Measurements from ENCODE around the gene SNX30. TPM values are rescaled to one million over a fixed set of nuclear protein-coding genes. Genes with fewer than 3 reads are reported as not detected.

The SNX30 gene
- total RNA-seq, 2 donors from 2014 or later, result 7.7 to 9.3 TPM

DNA sequence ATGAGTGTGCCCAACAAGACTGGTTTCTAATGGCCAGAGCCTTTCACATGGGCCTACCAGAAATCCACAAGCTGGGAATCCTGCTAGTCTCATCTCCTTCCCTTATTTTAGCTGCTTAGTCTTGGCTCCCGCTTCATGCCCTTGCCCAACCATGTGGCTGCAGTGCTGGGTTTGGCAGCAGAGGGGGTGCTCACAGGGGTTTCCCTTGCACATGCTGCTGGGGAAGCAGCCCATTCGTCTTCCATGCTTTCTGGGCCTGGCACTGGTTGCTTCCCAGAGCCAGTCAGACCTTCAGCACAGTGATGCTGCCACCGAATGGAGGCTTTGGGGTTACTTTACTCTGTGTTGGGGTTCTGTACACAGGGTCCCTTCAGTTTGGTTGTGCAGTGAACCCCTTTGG is 113.8 kb downstream of the SNX30 start:
- H3K27ac Mint-ChIP-seq, result peak overlapping the region; percentile 29
- no peaks in the 10 kb centered on the region for H3K27me3 Mint-ChIP-seq
- H3K9me3 ChIP-seq (ENCODE audit: control insufficient read depth, low read length, poor library complexity, severe bottlenecking), result no peaks in the 10 kb centered on the region
- peaks cover 14% of the 10 kb centered on the region for H3K4me1 Mint-ChIP-seq
- peaks cover 12% of the 10 kb centered on the region for H3K36me3 Mint-ChIP-seq (ENCODE audit: low read depth)
- no peak overlapping the region for H3K4me3 Mint-ChIP-seq
- ATAC-seq, result no peak
- DNase-seq, result no peak

GRCh38 chr9:112864982-112865381 is 114.4 kb downstream of the SNX30 start:
- Mint-ChIP-seq H3K4me1 (peaks cover 16% of the 10 kb centered on the region), H3K27me3 (no peaks in the 10 kb centered on the region), H3K4me3 (no peak overlapping the region), H3K27ac (no peak overlapping the region), H3K36me3 (ENCODE audit: low read depth) (peaks cover 14% of the 10 kb centered on the region)
- DNase-seq (no peak), ATAC-seq (no peak)
- no peaks in the 10 kb centered on the region for H3K9me3 ChIP-seq (ENCODE audit: control insufficient read depth, low read length, poor library complexity, severe bottlenecking)

DNA sequence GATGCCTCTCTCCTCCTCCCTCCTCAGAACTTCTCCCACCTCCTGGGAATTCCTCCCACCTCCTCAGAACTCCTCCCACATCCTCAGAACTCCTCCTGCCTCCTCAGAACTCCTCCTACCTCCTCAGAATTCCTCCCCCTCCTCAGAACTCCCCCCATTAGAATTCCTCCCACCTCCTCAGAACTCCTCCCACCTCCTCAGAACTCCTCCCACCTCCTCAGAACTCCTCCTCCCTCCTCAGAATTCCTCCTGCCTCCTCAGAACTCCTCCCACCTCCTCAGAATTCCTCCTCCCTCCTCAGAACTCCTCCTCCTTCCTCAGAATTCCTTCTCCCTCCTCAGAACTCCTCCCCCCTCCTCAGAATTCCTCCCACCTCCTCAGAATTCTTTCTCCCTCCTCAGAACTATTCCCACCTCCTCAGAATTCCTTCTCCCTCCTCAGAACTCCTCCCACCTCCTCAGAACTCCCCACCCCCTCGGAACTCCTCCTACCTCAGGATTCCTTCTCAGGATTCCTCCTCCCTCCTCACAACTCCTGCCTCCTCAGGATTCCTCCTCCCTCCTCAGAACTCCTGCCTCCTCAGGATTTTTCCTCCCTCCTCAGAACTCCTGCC is 116.2 kb downstream of the SNX30 start:
- Mint-ChIP-seq H3K4me3 (no peak overlapping the region), H3K36me3 (ENCODE audit: low read depth) (peaks cover 14% of the 10 kb centered on the region), H3K4me1 (peaks cover 12% of the 10 kb centered on the region), H3K27me3 (no peaks in the 10 kb centered on the region), H3K27ac (no peak overlapping the region)
- no peak for ATAC-seq
- no peaks in the 10 kb centered on the region for H3K9me3 ChIP-seq (ENCODE audit: control insufficient read depth, low read length, poor library complexity, severe bottlenecking)
- DNase-seq, result no peak

GRCh38 chr9:112867275-112867991 is 116.9 kb downstream of the SNX30 start:
- H3K4me3 Mint-ChIP-seq, result no peak overlapping the region
- H3K9me3 ChIP-seq (ENCODE audit: control insufficient read depth, low read length, poor library complexity, severe bottlenecking), result no peaks in the 10 kb centered on the region
- ATAC-seq (no peak), DNase-seq (no peak)
- H3K27ac Mint-ChIP-seq, result no peak overlapping the region
- no peaks in the 10 kb centered on the region for H3K27me3 Mint-ChIP-seq
- H3K36me3 Mint-ChIP-seq (ENCODE audit: low read depth), result peaks cover 14% of the 10 kb centered on the region
- peaks cover 12% of the 10 kb centered on the region for H3K4me1 Mint-ChIP-seq

GRCh38 chr9:112868461-112868860 is 117.9 kb downstream of the SNX30 start:
- Mint-ChIP-seq H3K4me1 (peaks cover 9% of the 10 kb centered on the region), H3K27me3 (no peaks in the 10 kb centered on the region), H3K27ac (no peak overlapping the region), H3K36me3 (ENCODE audit: low read depth) (peaks cover 13% of the 10 kb centered on the region), H3K4me3 (no peak overlapping the region)
- no peak for DNase-seq
- no peak for ATAC-seq
- no peaks in the 10 kb centered on the region for H3K9me3 ChIP-seq (ENCODE audit: control insufficient read depth, low read length, poor library complexity, severe bottlenecking)

GRCh38 chr9:112869041-112869529 is 118.5 kb downstream of the SNX30 start:
- no peak for DNase-seq
- Mint-ChIP-seq H3K4me1 (peaks cover 5% of the 10 kb centered on the region), H3K36me3 (ENCODE audit: low read depth) (peaks cover 7% of the 10 kb centered on the region), H3K27me3 (no peaks in the 10 kb centered on the region), H3K4me3 (no peak overlapping the region), H3K27ac (no peak overlapping the region)
- H3K9me3 ChIP-seq (ENCODE audit: control insufficient read depth, low read length, poor library complexity, severe bottlenecking), result no peaks in the 10 kb centered on the region
- ATAC-seq, result no peak

- no peak for ATAC-seq
- Mint-ChIP-seq H3K27me3 (no peaks in the 10 kb centered on the region), H3K36me3 (ENCODE audit: low read depth) (peaks cover 7% of the 10 kb centered on the region), H3K27ac (peak overlapping the region; percentile 32), H3K4me3 (peak overlapping the region; percentile 21), H3K4me1 (peaks cover 5% of the 10 kb centered on the region)
- no peaks in the 10 kb centered on the region for H3K9me3 ChIP-seq (ENCODE audit: control insufficient read depth, low read length, poor library complexity, severe bottlenecking)
- no peak for DNase-seq
Measured at GRCh38 chr9:112869917-112870316, 119.4 kb downstream of the SNX30 start.

GRCh38 chr9:112870556-112870955 is 120.0 kb downstream of the SNX30 start:
- Mint-ChIP-seq H3K27me3 (no peaks in the 10 kb centered on the region), H3K4me1 (peaks cover 5% of the 10 kb centered on the region), H3K4me3 (no peak overlapping the region), H3K27ac (peak overlapping the region; percentile 32), H3K36me3 (ENCODE audit: low read depth) (peaks cover 6% of the 10 kb centered on the region)
- no peak for ATAC-seq
- no peaks in the 10 kb centered on the region for H3K9me3 ChIP-seq (ENCODE audit: control insufficient read depth, low read length, poor library complexity, severe bottlenecking)
- no peak for DNase-seq

GRCh38 chr9:112872019-112872418 is 121.5 kb downstream of the SNX30 start:
- no peaks in the 10 kb centered on the region for H3K27me3 Mint-ChIP-seq
- peaks cover 9% of the 10 kb centered on the region for H3K36me3 Mint-ChIP-seq (ENCODE audit: low read depth)

DNA sequence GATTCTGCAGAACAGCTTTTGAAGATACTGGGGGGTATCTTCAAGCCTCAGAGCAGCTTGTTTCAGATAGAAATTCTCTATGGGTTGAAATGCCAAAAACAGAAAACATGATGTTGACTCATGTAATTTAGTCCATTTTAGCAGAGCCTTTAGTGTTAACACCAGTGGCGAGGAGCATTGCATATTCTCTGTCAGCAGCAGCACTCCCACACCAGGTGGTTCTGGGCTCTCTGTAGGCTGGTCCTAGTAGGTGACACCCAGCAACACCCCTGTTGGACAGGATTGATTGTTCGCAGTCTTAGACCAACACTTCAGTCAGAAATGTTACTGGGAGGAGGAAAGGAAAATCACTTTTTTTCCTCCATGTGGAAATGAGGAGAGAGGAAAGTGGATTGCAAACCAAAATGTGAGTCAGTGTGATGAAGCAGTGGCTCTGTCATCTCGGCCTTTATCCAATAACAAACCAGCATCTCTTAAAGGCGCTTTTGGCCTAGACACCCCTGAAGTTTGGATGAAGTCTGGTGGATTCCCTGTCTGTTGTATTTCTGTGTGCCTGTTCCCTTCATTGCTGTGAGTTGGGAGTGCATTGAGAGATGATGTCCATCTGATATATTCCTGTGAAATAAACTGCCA is 123.3 kb downstream of the SNX30 start:
- no peak for DNase-seq
- Mint-ChIP-seq H3K27ac (no peak overlapping the region), H3K36me3 (ENCODE audit: low read depth) (peaks cover 7% of the 10 kb centered on the region), H3K4me3 (no peak overlapping the region), H3K4me1 (peaks cover 3% of the 10 kb centered on the region), H3K27me3 (no peaks in the 10 kb centered on the region)
- ATAC-seq, result no peak
- no peaks in the 10 kb centered on the region for H3K9me3 ChIP-seq (ENCODE audit: control insufficient read depth, low read length, poor library complexity, severe bottlenecking)

More at GRCh38 chr9:112872019-112872418, 121.5 kb downstream of the SNX30 start:
- no peak overlapping the region for H3K4me3 Mint-ChIP-seq
- H3K9me3 ChIP-seq (ENCODE audit: control insufficient read depth, low read length, poor library complexity, severe bottlenecking), result no peaks in the 10 kb centered on the region
- ATAC-seq, result no peak
- DNase-seq, result no peak
- no peak overlapping the region for H3K27ac Mint-ChIP-seq
- peaks cover 5% of the 10 kb centered on the region for H3K4me1 Mint-ChIP-seq

DNA sequence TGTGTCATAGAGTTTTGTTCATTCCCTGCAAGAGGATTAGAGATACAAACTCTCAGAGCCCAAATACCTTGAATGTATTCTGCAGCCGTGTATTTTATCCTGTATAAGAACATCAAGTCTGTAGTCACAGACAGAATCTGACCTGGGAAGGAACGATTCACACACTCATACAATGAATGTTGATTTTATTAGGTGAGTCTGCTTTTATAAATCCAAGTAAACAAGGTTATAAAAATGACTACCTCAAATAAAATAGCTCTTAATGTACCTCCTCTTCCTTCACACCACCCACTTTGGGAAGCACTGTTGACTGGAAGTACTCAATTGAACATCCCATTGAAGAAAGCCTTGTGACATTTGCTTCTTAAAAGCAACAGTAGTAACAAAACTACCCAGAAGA is 128.2 kb downstream of the SNX30 start:
- H3K36me3 Mint-ChIP-seq (ENCODE audit: low read depth), result peaks cover 10% of the 10 kb centered on the region

DNA sequence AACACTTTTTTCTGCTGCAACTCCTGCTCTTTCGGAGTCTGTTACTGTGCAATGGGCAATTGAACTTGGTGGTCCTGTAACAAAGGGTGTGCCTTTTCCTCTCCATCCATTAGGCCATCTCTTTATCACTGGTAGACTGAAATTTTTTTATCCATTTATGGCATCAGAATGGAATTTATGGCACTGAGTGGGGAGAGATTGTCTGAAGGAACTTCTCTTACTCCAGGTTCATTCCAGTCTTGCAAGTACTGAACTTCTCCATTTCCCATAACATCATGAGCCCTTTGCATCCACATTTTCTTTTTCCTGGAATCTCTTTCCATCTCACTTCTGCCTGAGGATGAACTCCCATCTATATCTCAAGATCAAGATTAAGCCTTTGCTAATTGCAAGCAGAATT is 130.1 kb downstream of the SNX30 start:
- DNase-seq (no peak), ATAC-seq (no peak)
- Mint-ChIP-seq H3K27me3 (no peaks in the 10 kb centered on the region), H3K4me1 (peaks cover 5% of the 10 kb centered on the region), H3K36me3 (ENCODE audit: low read depth) (peaks cover 8% of the 10 kb centered on the region), H3K4me3 (no peak overlapping the region), H3K27ac (no peak overlapping the region)
- no peaks in the 10 kb centered on the region for H3K9me3 ChIP-seq (ENCODE audit: control insufficient read depth, low read length, poor library complexity, severe bottlenecking)

More for the DNA sequence above, 128.2 kb downstream of the SNX30 start:
- H3K4me1 Mint-ChIP-seq, result peaks cover 5% of the 10 kb centered on the region
- H3K27me3 Mint-ChIP-seq, result no peaks in the 10 kb centered on the region
- DNase-seq (no peak), ATAC-seq (no peak)
- H3K4me3 Mint-ChIP-seq, result no peak overlapping the region
- H3K27ac Mint-ChIP-seq, result no peak overlapping the region
- H3K9me3 ChIP-seq (ENCODE audit: control insufficient read depth, low read length, poor library complexity, severe bottlenecking), result no peaks in the 10 kb centered on the region

GRCh38 chr9:112881331-112881730 is 130.8 kb downstream of the SNX30 start:
- Mint-ChIP-seq H3K36me3 (ENCODE audit: low read depth) (peaks cover 5% of the 10 kb centered on the region), H3K27me3 (no peaks in the 10 kb centered on the region), H3K4me1 (peaks cover 5% of the 10 kb centered on the region), H3K27ac (no peak overlapping the region), H3K4me3 (no peak overlapping the region)
- H3K9me3 ChIP-seq (ENCODE audit: control insufficient read depth, low read length, poor library complexity, severe bottlenecking), result no peaks in the 10 kb centered on the region
- no peak for ATAC-seq
- DNase-seq, result no peak
